Activated naive CD8-positive, alpha-beta T cell treated with anti-CD3 and anti-CD28 coated beads, Interleukin-2, amount 50 U/mL, for 16 hours (primary cell): ENCODE measurements around the gene FTH1.
"Not testable (repeated sequence)": the region's sequence is repeated elsewhere in the genome, so short reads cannot be mapped to it uniquely, and the experiment has no call there.

Experiments used
- DNase-seq: peaks from one replicate; pipeline ENCODE4 v3.0.0-alpha.2; 2020; ENCODE audit warnings: low read depth, low spot score

FTH1 gene

DNA sequence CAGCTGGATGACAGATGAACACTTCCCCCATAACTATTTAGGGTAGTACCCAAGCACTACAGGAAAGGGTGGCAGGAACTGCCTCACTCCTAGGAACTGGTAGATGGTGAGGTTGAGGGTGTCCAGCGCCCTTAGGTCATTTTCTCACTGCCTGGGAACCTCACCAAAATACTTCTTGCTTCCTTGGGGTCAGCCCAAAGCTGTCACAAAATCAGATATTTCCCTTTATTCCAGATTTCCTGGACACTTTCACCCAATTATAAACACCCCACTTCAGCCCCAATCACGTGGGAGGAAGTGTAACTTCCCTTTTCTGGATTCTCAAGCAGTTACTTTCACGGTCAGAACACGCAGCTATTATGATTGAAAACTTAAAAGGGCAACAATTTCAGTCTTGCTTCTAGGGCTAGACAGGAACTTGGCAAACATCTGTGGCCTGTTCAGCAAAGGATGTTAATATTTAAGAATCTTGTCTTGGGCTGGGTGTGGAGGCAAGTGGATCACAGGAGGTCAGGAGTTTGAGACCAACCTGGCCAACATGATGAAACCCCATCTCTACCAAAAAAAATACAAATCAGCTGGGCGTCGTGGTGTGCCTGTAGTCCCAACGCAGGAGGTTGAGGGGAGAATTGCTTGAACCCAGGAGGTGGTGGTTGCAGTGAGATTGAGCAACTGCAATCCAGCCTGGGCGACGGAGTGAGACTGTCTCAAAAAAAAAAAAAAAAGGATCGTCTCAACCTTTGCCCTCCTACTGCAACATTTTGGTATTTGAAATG, 4.0 kb downstream of the FTH1 start:
- DNase-seq: no peak

DNA sequence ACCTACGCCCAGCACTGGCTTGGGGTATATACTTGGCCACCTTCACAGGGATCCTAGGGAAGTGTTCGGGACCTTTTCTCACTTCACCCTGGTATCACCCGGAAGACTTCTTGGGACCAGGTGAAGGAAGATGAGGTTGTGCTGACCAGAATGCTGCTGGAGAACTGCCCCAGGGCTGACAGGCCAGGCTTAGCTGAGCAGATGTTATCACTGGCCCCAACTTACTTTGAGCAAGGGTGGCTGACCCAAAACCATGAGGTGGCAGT, 4.5 kb downstream of the FTH1 start:
- no peak for DNase-seq

DNA sequence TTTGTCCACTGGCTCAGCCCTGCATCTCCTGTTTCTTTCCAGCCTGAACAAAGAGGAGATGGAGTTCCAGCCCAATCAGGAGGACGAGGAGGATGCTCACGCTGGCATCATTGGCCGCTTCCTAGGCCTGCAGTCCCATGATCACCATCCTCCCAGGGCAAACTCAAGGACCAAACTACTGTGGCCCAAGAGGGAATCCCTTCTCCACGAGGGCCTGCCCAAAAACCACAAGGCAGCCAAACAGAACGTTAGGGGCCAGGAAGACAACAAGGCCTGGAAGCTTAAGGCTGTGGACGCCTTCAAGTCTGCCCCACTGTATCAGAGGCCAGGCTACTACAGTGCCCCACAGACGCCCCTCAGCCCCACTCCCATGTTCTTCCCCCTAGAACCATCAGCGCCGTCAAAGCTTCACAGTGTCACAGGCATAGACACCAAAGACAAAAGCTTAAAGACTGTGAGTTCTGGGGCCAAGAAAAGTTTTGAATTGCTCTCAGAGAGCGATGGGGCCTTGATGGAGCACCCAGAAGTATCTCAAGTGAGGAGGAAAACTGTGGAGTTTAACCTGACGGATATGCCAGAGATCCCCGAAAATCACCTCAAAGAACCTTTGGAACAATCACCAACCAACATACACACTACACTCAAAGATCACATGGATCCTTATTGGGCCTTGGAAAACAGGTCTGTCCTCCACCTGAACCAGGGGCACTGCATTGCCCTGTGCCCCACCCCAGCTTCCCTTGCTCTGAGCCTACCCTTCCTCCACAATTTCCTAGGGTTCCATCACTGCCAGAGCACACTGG, 5.0 kb downstream of the FTH1 start:
- no peak for DNase-seq

DNA sequence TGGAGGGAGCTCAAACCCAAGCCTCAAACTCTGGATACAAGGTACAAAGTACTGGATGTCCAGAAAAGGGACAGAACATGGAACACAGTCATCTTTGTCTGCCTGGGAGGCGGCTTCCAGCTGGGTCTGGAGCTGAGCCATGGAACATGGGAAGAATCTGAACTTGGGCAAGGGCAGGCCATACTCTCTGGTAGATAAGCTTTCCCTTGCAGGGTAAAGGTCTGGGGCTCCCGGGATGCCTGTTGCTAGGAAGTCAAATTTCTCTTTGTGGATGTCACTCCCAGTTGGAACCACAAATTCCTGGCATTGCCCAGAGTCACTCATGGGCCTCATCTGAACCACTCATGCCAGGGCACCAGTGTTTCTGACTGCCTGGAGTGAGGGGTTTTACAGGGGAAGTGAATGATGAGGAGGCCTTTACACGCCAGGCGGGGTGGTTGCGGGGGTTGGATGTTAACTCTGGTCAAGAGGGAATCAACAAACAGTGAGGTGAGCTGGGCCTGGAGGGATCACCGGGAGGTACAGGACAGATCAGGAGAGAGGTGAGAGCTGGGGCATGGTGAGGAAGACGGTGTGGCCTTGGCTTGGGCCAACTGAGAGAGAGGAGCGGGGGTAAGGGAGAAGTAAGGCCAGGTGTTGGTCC, 5.7 kb downstream of the FTH1 start:
- DNase-seq: no peak

DNA sequence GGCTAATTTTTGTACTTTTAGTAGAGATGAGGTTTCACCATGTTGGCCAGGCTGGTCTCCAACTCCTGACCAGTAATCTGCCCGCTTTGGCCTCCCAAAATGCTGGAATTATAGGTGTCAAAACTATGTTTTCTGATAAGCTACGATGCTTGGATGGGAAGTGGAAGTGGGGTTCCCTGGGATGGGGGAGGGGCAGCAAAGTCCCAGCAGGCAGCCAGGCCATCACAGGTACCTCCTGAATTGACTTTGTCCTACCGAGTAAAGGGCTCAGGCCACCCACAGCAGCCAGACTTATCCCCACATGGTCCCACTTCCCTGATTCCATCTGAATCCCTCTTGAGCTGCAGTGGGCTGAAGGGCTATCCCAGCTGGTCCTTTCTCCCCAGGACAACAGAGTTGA, 6.9 kb downstream of the FTH1 start:
- DNase-seq: no peak

DNA sequence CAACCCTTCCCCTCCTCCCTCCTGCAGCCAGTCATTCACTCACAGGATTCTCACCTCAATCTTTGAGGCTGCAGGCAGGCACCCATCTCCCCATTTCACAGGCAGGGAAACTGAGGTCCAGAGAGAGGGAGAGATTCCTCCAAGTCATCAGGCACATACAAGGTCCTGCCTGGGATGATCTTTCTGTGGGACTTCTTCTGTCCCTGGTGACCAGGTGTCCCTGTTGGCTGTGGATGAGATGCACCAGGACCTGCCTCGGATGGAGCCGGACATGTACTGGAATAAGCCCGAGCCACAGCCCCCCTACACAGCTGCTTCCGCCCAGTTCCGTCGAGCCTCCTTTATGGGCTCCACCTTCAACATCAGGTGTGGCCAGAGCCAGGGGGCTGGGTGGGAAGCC, 7.8 kb downstream of the FTH1 start:
- DNase-seq: no peak

DNA sequence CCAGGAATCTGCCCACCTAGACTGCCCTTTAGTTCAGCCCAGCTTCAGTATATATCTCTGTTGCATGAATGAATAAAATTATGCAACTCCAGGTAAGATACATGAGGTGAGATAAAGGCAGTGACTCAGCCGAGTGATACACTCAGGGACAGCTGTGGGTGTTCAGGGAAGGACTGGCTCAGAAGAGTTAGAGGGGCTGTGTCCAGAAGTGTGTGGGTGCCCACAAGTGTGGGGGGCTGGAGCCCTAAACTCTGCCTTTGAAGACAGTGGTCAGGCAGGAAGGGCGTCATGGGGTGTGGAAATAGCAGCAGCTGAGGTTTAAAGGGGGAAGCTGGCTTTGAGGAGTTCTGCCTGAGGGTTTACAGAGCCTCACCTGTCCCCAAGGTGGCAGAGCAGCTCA, 8.3 kb downstream of the FTH1 start:
- DNase-seq: no peak

DNA sequence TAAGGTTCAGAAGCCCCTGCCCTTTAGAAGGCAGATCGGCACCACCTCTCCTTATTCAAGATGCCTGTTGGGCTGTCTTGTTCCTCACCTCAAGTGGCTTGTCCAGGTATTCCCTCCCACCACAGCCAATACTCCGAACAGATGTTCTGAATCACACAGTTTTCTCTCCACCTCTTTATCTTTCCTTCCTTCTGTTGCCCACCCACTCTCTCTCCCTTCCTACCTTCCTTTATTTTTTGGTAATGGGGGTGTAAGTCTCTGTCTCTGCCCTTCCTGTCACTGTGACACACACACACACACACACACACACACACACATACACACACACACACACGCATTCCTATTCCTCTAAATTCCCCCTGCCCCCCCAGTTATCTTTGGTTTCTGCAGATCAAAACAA, 8.8 kb downstream of the FTH1 start:
- DNase-seq: no peak

DNA sequence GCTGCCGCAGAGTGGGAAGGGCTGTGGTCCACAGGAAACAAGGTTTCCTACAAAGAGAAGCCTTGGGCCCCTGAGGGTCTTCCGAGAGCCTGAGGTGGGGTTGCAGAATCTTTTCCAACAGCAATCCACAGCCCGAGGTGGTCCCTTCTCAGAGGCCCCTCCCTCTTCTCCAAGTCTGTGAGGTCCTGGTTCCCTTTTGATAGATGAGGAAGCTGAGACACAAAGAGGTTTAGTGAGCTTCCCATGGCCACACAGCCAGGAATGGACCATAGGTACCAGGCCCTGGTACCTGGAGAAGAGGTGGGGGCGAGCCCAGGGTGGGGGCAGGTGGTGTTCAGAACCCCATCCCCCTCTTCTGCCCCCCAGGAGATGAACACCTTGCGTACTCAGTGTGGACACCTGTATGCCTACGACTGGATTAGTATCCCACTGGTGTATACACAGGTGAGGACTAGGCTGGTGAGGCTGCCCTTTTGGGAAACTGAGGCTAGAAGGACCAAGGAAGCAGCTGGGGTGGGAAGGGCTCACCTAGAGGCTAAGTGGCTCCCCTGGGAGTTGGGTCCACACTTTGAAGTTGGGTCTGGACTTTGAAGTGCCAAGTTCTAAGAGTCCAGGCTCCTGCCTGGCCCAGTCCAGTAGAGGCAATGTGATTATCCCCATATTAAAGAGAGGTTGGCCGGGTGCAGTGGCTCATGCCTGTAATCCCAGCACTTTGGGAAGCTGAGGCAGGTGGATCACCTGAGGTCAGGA, 10.2 kb downstream of the FTH1 start:
- DNase-seq: no peak

DNA sequence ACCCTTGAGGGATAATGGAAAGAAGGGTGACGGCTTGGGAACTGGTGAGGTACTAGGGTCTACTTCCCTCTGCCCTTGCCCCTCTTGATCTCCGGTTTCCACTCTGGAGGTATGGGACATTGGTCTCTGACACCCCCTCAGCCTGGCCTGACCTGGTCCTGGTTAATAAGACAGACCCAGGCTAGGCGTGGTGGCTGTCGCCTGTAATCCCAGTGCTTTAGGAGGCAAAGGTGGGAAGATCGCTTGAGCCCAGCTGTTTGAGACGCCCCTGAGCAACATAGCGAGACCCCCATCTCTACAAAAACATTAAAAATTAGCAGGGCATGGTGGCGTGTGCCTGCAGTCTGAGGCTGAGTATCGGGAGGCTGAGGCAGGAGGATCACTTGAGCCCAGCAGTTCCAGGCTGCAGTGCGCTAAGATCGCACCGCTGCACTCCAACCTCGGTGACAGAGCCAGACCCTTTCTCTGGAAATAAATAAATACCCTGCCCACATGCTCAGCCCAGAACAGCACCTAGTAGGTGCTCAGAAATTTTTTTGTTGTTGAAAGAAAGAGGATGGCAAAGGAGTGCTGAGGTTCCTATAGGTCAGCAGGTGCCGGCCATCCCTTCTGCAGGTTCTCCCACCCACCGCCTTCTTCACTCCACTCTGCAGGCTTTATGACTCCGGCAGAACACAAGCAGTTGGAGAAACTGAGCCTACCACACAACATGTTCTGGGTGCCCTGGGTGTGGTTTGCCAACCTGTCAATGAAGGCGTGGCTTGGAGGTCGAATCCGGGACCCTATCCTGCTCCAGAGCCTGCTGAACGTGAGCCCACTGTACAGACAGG, 11.0 kb downstream of the FTH1 start:
- DNase-seq: no peak

DNA sequence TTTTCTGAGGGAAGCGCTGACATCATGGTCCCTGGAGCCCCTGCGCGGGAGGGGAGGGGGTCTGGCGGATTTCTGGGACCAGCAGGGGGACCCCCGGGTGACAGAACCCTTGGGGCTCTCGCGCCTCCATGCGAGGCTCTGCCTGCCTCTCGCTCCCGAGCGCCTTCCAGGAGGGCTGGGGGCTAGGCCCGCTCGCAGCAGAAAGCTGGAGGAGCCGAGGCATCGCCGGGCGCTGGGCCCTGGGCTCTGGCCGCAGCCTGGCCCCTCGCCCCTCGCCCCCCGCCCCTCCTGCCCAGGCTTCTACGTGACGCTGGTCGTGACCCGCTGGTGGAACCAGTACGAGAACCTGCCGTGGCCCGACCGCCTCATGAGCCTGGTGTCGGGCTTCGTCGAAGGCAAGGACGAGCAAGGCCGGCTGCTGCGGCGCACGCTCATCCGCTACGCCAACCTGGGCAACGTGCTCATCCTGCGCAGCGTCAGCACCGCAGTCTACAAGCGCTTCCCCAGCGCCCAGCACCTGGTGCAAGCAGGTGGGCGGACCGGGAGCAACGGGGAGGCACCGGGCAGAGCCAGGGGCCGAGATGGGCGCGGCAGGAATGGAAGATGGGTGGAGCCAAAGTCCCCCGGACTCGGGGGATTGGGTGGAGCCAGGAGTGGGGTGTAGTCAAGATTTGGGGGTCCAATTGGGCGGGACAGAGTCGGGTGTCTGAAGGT, 11.9 kb downstream of the FTH1 start:
- no peak for DNase-seq

DNA sequence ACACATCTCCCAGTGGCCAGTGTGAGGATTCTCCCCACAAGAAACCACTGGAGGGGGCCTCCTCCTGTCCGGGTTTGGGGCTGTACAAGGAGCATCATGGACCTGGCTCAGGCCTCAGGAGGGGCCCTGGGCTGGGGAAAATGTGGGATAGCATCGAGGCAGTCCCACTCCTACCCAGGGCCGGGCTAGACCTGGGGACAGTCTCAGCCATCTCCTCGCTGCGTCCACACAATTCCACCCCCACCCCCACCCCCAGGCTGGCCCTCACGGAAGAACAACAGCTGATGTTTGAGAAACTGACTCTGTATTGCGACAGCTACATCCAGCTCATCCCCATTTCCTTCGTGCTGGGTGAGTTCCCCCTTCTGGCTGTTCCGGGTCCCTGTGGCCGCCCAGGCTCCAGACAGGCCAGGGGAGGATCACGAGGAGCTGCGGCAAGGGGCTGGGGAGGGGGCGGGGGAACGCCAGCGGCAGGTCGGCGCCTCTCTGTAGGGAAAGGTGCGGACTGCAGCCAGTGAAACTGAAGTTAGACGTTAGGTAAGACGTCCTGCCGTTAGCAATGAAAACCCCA, 12.5 kb downstream of the FTH1 start:
- DNase-seq: no peak

DNA sequence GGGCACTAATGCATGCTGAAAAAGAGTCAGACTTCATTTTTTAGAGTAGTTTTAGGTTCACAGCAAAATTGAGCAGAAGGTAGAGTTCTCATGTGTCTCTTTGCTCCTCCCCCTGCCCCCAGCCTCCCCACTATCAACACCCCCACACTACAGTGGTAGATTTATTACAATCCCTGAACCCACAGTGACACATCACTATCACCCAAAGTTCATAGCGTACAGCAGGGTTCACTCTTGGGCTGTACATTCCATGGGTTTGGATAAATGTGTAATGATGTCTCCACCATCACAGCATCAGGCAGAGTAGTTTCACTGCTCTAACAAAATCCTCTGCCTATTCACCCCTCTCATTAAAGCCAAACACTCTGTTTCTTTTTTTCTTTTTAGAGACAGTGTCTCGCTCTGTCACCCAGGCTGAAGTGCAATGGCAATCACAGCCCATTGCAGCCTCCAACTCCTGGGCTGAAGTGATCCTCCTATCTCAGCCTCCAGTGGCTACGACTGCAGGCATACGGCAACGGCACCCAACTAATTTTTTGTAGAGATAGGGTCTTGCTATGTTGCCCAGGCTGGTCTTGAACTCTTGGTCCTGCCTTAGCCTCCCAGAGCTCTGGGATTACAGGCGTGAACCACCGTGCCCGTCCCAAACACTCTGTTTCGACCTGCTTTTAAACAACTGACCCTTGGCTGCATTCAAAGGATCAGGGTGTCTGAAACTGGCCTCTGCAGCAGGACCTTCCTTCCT, 13.2 kb downstream of the FTH1 start:
- no peak for DNase-seq

DNA sequence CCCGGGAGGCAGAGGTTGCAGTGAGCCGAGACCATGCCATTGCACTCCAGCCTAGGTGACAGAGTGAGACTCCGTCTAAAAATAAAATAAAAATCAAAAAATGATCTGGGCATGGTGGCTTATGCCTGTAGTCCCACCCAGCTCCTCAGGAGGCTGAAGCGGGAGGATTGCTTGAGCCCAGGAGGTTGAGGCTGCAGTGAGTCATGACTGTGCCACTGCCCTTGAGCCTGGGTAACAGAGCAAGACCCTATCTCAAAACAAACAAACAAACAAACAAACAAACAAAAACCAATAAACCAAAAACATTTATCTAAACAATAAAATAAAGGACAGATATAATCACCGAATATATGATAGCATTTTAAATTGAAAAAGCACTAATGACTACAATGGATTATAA, 13.8 kb downstream of the FTH1 start:
- DNase-seq: not testable (repeated sequence)

DNA sequence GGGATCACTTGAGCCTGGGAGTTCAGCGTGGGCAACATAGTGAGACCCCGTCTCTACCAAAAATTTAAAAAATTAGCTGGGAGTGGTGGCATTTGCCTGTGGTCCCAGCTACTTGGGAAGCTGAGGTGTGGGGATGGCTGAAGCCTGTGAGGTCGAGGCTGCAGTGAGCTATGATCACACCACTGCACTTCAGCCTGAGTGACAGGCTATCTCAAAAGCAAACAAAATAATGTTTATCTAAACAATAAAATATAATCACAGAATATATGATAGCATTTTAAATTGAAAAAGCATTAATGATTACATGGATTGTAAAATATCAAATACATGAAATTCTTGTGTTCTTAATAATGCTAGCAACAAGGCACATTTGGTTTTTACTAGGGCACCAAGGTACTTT, 14.6 kb downstream of the FTH1 start:
- DNase-seq: no peak

DNA sequence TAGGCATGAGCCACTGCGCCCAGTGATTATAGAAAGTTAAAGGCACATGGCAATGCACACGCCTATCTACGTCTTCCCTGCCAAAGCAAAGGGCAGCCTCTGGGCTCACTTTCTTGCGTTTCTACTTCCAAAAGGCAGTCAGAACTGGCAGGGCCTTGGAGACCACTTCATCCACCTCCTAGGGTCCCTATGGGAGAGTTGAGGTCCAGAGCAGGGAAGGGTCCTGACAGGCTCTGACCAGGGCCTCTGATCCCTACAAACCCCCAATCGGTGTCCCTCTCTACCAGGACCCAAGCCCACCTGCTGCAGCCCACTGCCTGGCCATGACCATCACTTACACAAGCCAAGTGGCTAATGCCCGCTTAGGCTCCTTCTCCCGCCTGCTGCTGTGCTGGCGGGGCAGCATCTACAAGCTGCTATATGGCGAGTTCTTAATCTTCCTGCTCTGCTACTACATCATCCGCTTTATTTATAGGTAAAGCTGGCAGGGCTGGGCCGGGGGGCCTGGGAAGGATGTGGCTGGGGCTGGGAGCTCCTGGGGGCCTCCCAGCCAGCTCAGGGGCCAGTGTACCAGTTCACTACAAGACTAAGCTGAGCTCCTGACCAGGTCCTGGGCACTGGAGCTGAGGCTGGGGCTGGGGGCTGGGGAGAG, 15.8 kb downstream of the FTH1 start:
- no peak for DNase-seq

DNA sequence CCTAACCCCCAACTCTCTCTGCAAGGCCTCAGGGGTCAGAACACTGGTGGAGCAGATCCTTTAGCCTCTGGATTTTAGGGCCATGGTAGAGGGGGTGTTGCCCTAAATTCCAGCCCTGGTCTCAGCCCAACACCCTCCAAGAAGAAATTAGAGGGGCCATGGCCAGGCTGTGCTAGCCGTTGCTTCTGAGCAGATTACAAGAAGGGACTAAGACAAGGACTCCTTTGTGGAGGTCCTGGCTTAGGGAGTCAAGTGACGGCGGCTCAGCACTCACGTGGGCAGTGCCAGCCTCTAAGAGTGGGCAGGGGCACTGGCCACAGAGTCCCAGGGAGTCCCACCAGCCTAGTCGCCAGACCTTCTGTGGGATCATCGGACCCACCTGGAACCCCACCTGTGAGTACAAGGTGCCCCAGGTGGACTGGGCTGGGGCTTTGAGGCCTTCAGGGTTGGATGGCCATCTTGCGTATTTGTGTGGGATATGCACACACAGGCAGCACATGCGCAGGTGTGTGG, 17.3 kb downstream of the FTH1 start, which contains the start of gene BEST1:
Gene BEST1, plus strand, starts transcription at position 317 of the 513 bp plus-strand sequence. CDS start 1,456 bp downstream, outside the sequence.
- no peak for DNase-seq

DNA sequence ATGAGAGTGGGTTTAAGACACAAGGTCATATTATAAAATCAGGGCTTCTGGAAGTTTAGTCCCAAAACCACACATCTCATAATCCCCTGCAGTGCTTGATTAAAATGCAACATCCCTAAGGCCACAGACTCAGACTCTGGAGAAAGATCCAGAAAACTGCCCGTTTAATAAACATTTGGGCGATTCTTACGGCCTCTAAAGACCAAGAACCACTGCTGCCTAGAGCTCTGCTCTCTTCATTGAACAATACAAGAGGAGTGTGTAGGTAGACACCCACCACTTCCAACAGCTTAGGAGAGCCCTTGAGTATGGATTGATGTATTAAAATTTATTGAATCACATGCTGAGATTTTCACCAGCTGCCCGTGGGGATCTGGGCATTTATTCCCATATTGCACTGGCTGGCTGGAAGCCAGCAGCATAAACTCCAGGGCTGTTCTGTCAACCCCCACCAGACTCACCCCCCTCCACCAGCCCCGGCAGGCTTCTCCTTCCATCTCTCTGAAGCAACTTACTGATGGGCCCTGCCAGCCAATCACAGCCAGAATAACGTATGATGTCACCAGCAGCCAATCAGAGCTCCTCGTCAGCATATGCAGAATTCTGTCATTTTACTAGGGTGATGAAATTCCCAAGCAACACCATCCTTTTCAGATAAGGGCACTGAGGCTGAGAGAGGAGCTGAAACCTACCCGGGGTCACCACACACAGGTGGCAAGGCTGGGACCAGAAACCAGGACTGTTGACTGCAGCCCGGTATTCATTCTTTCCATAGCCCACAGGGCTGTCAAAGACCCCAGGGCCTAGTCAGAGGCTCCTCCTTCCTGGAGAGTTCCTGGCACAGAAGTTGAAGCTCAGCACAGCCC, 18.0 kb downstream of the FTH1 start:
- no peak for DNase-seq
